OCI-LY3 (cell line): ENCODE measurements around the gene CBR4.

Experiments used
- H2AFZ ChIP-seq: fragments of 200-600, 300-600 bp; shearing (Covaris generic); 2 replicates; pipeline ENCODE4 v1.6.0; 2014; ENCODE audit warnings: antibody characterized with exemption, low read depth, low read length
- H3K27ac ChIP-seq: fragments of 200-600, 300-600 bp; sonication (generic); 2 replicates; pipeline ENCODE4 v1.5.1; 2014; ENCODE audit warnings: mild to moderate bottlenecking, low read length, moderate library complexity, mixed read lengths
- H3K27me3 ChIP-seq: fragments of 200-600, 300-600 bp; sonication (generic); 2 replicates; pipeline ENCODE4 v1.6.1; 2014; ENCODE audit warnings: low read depth, low read length, mixed read lengths
- H3K36me3 ChIP-seq: fragments of 200-600, 300-600 bp; sonication (generic); replicated peaks from 2 replicates; pipeline ENCODE3; 2014; ENCODE audit warnings: low read depth, low read length, mixed read lengths
- H3K4me1 ChIP-seq: fragments of 300-600, 200-600 bp; sonication (generic); 2 replicates; pipeline ENCODE4 v1.6.1; 2014; ENCODE audit warnings: low read length, mixed read lengths
- H3K4me2 ChIP-seq: fragments of 200-600, 300-600 bp; sonication (generic); 2 replicates; pipeline ENCODE4 v1.6.1; 2014; ENCODE audit warnings: low read length, mixed read lengths
- H3K4me3 ChIP-seq: fragments of 300-600, 200-600 bp; sonication (generic); 2 replicates; pipeline ENCODE4 v1.5.1; 2014; ENCODE audit warnings: antibody characterized with exemption, mild to moderate bottlenecking, low read length, moderate library complexity
- H3K79me2 ChIP-seq: fragments of 300-600, 200-600 bp; shearing (Covaris generic); 2 replicates; pipeline ENCODE4 v1.6.1; 2014; ENCODE audit warnings: mild to moderate bottlenecking, low read length, mixed read lengths
- H3K9ac ChIP-seq: fragments of 300-600, 200-600 bp; shearing (Covaris generic); 2 replicates; pipeline ENCODE4 v1.6.0; 2014; ENCODE audit warnings: mild to moderate bottlenecking, low read length, moderate library complexity
- H3K9me3 ChIP-seq: fragments of 200-600, 300-600 bp; shearing (Covaris generic); 2 replicates; pipeline ENCODE4 v1.6.1; 2014; ENCODE audit warnings: low read length, mixed read lengths; ENCODE audit not compliant: insufficient read depth
- H4K20me1 ChIP-seq: fragments of 200-600, 300-600 bp; sonication (generic); 2 replicates; pipeline ENCODE4 v1.6.1; 2016; ENCODE audit warnings: low read length, mixed read lengths; ENCODE audit not compliant: insufficient read depth
- CTCF ChIP-seq: fragments of 200-600, 300-600 bp; sonication (generic); IDR thresholded peaks from 2 replicates; pipeline ENCODE4 v1.5.1; 2014; ENCODE audit warnings: antibody characterized with exemption, low read length, low read depth
- EZH2phosphoT487 ChIP-seq: fragments of 200-600 bp; shearing (Covaris generic); IDR thresholded peaks from 2 replicates; pipeline ENCODE4 v1.6.1; 2018; ENCODE audit warnings: antibody characterized with exemption, mixed run types, low read depth

The CBR4 gene

GRCh38 chr4:169033660-169034059, 23.6 kb upstream of the CBR4 start:
- no peak overlapping the region for H3K9ac ChIP-seq
- no peak overlapping the region for H3K4me3 ChIP-seq
- TF ChIP-seq CTCF = no peak
- no peak for TF ChIP-seq EZH2phosphoT487
- no peaks in the 10 kb centered on the region for H3K36me3 ChIP-seq
- H4K20me1 ChIP-seq = no peaks in the 10 kb centered on the region
- H3K9me3 ChIP-seq = no peaks in the 10 kb centered on the region
- no peak overlapping the region for H3K4me2 ChIP-seq
- no peaks in the 10 kb centered on the region for H3K4me1 ChIP-seq
- no peak overlapping the region for H2AFZ ChIP-seq
- H3K79me2 ChIP-seq = no peaks in the 10 kb centered on the region
- H3K27me3 ChIP-seq = peaks cover 38% of the 10 kb centered on the region
- H3K27ac ChIP-seq = no peak overlapping the region

GRCh38 chr4:169032883-169033645, 23.0 kb upstream of the CBR4 start:
- no peaks in the 10 kb centered on the region for H4K20me1 ChIP-seq
- peaks cover 38% of the 10 kb centered on the region for H3K27me3 ChIP-seq
- no peak for TF ChIP-seq CTCF
- no peak for TF ChIP-seq EZH2phosphoT487
- H3K36me3 ChIP-seq = no peaks in the 10 kb centered on the region
- no peak overlapping the region for H2AFZ ChIP-seq
- no peaks in the 10 kb centered on the region for H3K9me3 ChIP-seq
- H3K79me2 ChIP-seq = no peaks in the 10 kb centered on the region
- no peak overlapping the region for H3K4me2 ChIP-seq
- no peak overlapping the region for H3K9ac ChIP-seq
- no peaks in the 10 kb centered on the region for H3K4me1 ChIP-seq
- H3K27ac ChIP-seq = no peak overlapping the region
- H3K4me3 ChIP-seq = no peak overlapping the region

- H2AFZ ChIP-seq = no peak overlapping the region
These were observed 22.1 kb upstream of the CBR4 start for GRCh38 chr4:169032194-169032593.

GRCh38 chr4:169031392-169031791, 21.3 kb upstream of the CBR4 start:
- Histone ChIP-seq H4K20me1 (no peaks in the 10 kb centered on the region), H3K36me3 (no peaks in the 10 kb centered on the region), H3K9me3 (no peaks in the 10 kb centered on the region), H3K27me3 (peaks cover 50% of the 10 kb centered on the region), H3K4me3 (no peak overlapping the region), H3K4me2 (no peak overlapping the region), H3K9ac (no peak overlapping the region), H2AFZ (no peak overlapping the region), H3K4me1 (no peaks in the 10 kb centered on the region), H3K27ac (no peak overlapping the region), H3K79me2 (no peaks in the 10 kb centered on the region)
- TF ChIP-seq EZH2phosphoT487 = no peak
- no peak for TF ChIP-seq CTCF

More at GRCh38 chr4:169032194-169032593, 22.1 kb upstream of the CBR4 start:
- H3K27me3 ChIP-seq = peaks cover 47% of the 10 kb centered on the region
- no peak overlapping the region for H3K27ac ChIP-seq
- no peaks in the 10 kb centered on the region for H4K20me1 ChIP-seq
- H3K9me3 ChIP-seq = no peaks in the 10 kb centered on the region
- TF ChIP-seq EZH2phosphoT487 (no peak), CTCF (no peak)
- no peaks in the 10 kb centered on the region for H3K4me1 ChIP-seq
- no peaks in the 10 kb centered on the region for H3K36me3 ChIP-seq
- no peak overlapping the region for H3K9ac ChIP-seq
- no peak overlapping the region for H3K4me3 ChIP-seq
- no peaks in the 10 kb centered on the region for H3K79me2 ChIP-seq
- H3K4me2 ChIP-seq = no peak overlapping the region
